ENCODE data around the gene MYRIP.

DNA sequence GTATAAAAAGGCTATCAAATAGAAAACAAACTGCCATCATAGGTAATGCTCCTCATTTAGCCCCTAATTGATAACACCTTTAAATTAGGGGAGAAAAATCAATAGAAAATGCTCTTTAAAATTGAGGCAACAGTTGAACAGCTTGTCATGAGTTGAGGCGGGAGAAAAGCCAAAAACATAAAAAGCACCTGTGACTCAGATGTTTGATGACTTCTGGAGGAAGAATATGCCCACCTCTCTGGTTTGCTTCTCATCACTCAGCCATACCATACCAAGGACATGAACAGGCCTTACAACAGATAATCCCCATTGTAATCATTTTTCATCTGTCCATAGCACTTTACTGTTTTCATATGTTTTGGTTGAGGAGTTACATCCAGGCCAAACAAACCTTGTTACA is 246.0 kb downstream of the MYRIP start:
- TF ChIP-seq, protein P1, sequence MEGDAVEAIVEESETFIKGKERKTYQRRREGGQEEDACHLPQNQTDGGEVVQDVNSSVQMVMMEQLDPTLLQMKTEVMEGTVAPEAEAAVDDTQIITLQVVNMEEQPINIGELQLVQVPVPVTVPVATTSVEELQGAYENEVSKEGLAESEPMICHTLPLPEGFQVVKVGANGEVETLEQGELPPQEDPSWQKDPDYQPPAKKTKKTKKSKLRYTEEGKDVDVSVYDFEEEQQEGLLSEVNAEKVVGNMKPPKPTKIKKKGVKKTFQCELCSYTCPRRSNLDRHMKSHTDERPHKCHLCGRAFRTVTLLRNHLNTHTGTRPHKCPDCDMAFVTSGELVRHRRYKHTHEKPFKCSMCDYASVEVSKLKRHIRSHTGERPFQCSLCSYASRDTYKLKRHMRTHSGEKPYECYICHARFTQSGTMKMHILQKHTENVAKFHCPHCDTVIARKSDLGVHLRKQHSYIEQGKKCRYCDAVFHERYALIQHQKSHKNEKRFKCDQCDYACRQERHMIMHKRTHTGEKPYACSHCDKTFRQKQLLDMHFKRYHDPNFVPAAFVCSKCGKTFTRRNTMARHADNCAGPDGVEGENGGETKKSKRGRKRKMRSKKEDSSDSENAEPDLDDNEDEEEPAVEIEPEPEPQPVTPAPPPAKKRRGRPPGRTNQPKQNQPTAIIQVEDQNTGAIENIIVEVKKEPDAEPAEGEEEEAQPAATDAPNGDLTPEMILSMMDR (conservative IDR thresholded peaks at IDR 0.05; ENCODE audit: low read depth, low read length), result no peak
- TF ChIP-seq, protein P2, sequence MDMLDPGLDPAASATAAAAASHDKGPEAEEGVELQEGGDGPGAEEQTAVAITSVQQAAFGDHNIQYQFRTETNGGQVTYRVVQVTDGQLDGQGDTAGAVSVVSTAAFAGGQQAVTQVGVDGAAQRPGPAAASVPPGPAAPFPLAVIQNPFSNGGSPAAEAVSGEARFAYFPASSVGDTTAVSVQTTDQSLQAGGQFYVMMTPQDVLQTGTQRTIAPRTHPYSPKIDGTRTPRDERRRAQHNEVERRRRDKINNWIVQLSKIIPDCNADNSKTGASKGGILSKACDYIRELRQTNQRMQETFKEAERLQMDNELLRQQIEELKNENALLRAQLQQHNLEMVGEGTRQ (IDR thresholded peaks at IDR 0.05; ENCODE audit: low read depth, low read length), result no peak
- TF ChIP-seq POLR2A (IDR thresholded peaks at IDR 0.05; ENCODE audit: low read depth, low read length) (no peak), RAD21 (IDR thresholded peaks at IDR 0.05; ENCODE audit: low read length) (no peak), MAFK (IDR thresholded peaks at IDR 0.05; ENCODE audit: low read depth, low read length) (no peak), FOS (IDR thresholded peaks at IDR 0.05; ENCODE audit: low read depth, low read length) (no peak), MXI1 (IDR thresholded peaks at IDR 0.05; ENCODE audit: borderline replicate concordance, low read depth, low read length) (no peak), RCOR1 (IDR thresholded peaks at IDR 0.05; ENCODE audit: insufficient replicate concordance, low read length) (no peak), SMC3 (IDR thresholded peaks at IDR 0.05; ENCODE audit: low read depth, low read length) (no peak), CHD1 (IDR thresholded peaks at IDR 0.05; ENCODE audit: low read depth, low read length) (no peak), RFX5 (IDR thresholded peaks at IDR 0.05; ENCODE audit: low read depth, low read length) (no peak), BHLHE40 (IDR thresholded peaks at IDR 0.05; ENCODE audit: low read depth, low read length) (no peak), CEBPB (IDR thresholded peaks at IDR 0.05; ENCODE audit: low read depth, low read length) (no peak)
- TF ChIP-seq, protein P3, sequence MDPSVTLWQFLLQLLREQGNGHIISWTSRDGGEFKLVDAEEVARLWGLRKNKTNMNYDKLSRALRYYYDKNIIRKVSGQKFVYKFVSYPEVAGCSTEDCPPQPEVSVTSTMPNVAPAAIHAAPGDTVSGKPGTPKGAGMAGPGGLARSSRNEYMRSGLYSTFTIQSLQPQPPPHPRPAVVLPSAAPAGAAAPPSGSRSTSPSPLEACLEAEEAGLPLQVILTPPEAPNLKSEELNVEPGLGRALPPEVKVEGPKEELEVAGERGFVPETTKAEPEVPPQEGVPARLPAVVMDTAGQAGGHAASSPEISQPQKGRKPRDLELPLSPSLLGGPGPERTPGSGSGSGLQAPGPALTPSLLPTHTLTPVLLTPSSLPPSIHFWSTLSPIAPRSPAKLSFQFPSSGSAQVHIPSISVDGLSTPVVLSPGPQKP (IDR thresholded peaks at IDR 0.05; ENCODE audit: borderline replicate concordance, low read depth, low read length), result no peak
